Stimulated activated CD8-positive, alpha-beta memory T cell treated with anti-CD3 and anti-CD28 coated beads, Interleukin-7, amount 100 ng/mL, for 1 hour (primary cell): ENCODE data around the gene LRBA.
"Not testable (repeated sequence)": the region's sequence is repeated elsewhere in the genome, so short reads cannot be mapped to it uniquely, and the experiment has no call there.

Source experiments
- DNase-seq, 2 donors: peaks; one replicate each; pipeline ENCODE4 v3.0.0-alpha.2; 2020; ENCODE audit warnings: low read depth in 2 of 2

The LRBA gene

DNA sequence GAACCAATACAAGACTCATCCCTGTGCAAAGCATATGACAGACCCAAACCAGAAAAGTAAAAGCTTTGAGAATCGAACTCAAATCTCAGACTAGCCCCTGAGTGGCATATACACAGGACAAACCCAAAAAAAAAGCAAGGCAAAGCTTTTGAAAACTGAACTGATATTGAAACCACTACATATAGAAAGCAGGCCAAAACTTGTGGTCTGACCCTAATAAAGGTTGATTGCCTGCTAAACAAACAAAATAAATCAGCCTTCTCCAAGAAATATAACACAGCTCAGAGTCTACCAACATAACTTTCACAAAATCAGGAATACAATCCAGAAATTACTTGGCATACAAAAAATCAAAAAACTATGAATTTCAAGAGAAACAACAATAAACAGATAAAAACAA is 40.3 kb downstream of the LRBA start:
- DNase-seq, result no peak

GRCh38 chr4:150974252-150974640 is 40.8 kb downstream of the LRBA start:
- DNase-seq, result no peak

- DNase-seq, result no peak
These were observed 41.3 kb downstream of the LRBA start for GRCh38 chr4:150973626-150974251.

- DNase-seq, result no peak
These were observed 42.5 kb downstream of the LRBA start for GRCh38 chr4:150972592-150972991.

DNA sequence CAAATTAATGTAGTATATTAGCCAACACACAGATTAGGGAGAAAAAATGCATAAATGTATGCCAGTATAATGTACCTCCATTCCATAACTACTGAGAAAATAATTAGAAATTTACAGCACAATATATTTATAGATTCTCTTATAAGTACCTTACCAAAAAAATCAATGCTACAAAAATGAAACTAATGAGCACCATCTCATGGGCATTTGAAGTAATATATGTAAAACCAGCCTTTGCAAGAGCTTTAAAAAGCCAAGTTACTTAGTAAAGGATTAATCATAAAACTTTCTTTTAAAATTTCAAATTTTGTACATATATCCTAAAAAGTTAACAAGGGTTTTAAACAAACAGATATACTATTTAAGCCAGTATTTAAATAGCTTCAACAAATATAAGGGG is 43.2 kb downstream of the LRBA start:
- no peak for DNase-seq

DNA sequence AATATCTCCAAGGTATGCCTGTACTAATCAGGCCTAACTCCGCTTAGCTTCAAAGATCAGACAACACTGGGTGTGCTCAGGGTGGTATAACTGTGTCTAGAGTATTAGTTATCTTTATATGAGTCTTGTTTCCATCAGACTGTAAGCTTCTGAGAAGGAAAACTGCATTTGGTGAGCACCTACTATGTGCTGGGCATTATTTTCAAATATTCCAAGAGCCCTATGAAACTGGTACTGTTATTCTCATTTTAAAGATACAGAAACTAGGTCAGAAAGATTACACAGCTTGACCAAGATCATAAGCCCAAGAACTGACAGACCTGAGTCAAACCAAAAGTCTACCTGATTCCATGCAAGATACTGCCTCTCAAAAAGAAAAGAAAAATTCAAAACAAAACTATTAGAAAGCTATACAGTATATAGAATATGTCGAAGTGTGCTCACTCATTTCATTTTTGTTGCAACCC is 44.4 kb downstream of the LRBA start:
- no peak for DNase-seq

- no peak for DNase-seq
These were observed 50.3 kb downstream of the LRBA start for GRCh38 chr4:150964754-150965153.

GRCh38 chr4:150963602-150964345 is 51.3 kb downstream of the LRBA start:
- DNase-seq, result not testable (repeated sequence)

- DNase-seq, result no peak
These were observed 52.8 kb downstream of the LRBA start for GRCh38 chr4:150962245-150962644.

- DNase-seq, result no peak
These were observed 53.5 kb downstream of the LRBA start for GRCh38 chr4:150961566-150961965.

DNA sequence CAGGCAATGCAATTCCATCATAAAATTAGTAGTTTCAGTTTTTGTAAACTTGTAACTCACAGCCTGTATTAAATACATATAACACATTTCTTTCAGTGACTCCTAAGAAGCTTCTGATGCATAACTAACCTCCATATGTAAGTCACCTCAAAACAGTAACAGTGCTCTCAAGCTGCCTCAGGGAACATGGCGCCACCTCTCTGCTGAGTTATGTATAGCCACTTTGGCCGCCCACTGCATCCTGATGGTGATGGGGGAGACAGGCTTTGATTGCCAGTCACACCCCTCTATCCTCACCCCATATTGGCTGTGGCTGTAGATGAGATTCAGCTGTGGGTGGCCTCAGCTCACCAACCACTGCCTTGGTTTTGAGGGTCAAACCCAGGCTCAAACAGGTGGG is 54.3 kb downstream of the LRBA start:
- no peak for DNase-seq

DNA sequence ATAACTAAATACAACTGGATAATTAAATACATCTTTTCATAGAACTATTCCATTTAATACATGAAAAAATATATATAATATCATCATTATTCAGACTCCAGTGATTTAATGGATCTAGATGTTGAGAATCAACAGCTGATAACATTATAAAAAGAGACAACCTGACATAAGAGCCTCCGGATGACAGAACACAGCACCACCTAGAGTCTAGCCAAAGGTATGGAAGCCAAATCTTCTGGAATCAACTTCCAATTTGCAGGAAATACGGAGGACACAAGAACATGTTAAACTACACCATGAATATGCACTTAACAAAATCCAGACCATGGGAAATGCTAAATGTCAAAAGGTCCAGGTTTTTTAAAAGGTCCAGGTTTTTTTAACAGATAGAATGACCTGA is 55.0 kb downstream of the LRBA start:
- no peak for DNase-seq

DNA sequence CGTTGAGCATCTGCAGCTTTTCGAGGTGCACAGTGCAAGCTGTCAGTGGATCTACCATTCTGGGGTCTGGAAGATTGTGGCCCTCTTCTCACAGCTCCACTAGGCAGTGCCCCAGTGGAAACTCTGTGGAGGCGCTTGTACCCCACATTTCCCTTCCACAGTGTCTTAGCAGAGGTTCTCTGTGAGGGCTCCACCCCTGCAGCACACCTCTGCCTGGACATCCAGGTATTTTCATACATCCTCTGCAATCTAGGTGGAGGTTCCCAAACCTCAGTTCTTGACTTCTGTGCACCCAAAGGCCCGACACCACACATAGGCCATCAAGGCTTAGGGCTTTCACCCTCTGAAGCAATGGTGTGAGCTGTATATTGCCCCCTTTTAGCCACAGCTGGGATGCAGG is 57.1 kb downstream of the LRBA start:
- DNase-seq, result not testable (repeated sequence)

DNA sequence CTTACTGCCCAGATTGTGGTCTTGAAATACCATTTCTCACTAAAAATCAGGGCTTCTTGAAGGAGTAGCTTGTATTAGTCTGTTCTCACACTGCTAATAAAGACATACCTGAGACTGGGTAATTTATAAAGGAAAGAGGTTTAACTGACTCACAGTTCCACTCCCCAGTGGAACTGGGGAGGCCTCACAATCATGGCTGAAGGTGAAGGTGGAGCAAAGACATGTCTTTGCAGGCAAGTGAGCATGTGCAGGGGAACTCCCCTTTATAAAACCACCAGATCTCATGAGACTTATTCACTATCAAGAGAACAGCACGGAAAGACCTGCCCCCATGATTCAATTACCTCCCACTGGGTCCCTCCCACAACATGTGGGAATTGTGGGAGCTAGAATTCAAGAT is 58.0 kb downstream of the LRBA start:
- DNase-seq, result not testable (repeated sequence)

DNA sequence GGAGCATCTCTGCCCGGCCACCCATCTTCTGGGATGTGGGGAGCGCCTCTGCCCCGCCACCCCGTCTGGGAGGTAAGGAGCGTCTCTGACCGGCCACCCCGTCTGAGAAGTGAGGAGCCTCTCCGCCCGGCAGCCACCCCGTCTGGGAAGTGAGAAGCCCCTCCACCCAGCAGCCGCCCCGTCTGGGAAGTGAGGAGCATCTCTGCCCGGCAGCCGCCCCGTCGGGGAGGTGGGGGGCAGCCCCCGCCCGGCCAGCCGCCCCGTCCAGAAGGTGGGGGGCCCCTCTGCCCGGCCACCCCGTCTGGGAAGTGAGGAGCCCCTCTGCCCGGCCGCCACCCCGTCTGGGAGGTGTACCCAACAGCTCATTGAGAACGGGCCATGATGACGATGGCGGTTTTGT is 61.2 kb downstream of the LRBA start:
- not testable (repeated sequence) for DNase-seq

DNA sequence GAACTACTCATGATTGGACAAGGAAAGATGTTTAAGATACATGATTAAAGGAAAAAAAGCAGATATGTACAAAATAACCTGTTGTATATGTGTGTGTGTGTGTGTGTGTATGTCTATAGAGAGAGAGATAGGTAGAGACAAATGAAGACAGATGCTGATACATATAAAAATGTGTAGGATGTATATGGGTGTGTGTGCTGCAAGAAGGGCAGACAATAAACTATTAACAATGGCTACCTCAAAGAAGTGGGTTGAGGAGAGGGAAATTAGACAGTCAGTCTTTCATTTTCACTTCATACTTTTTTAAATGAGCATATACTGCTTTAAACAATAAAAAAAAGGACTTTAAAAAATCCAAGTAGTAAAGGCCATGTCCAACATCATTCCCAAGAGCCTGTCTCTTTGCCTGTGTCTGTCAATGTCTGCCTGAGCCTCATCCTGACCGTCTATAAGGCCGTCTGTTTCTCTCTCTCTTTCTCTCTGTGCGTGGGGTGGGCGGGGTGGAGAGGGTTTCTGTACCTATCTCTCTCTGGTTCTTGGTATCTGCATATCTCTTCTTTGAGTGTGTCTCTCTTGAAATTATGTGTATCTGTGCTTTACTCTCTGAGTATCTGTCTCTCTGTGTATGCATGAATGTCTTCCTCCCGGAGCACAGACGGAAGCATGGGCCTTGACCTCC is 62.8 kb downstream of the LRBA start:
- no peak for DNase-seq

DNA sequence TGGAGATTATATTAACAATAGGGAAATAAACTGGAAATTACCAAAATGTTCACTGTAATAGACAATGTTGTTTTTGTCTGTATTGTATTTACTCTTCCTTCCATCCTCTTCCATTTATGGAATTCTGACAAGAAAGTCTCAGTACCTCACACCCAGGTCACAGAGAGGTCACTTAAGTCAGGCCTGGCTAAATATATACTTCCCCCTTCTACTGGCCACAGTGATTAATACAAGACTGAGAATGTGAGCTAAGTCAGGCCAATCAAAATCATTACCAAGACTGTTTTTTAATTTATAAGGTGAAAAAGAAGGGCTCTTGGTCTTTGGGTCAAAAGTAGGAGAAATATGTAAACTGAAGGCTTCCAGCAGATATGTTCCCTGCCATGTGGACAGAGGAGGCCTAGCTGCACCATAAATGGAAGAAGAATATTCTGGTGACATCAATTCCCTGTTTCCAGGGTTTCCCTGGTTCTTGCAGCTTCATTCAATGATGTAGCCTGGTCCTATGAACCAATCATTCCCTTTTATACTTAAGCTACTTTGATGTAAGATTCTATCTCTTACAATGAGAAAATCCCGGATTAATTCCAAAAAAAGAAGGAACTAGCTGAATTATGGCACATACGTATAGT is 64.3 kb downstream of the LRBA start:
- no peak for DNase-seq

DNA sequence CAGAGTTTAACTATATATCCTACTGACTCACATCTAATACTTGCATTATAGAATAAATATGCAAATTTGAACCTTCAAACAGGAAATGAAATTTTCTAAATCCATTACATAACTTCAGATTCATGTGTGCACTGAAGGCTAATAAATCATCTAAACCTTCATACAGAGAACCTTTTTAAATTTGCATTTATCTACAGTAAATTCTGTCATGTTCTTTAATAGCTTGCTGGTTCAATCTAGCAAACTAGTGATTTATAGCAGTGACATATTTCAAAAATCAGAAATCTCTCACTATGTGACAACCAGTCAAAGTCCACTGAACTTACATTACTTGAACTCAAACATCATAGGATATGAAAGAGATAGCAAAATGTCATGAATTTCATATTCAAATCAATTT is 65.1 kb downstream of the LRBA start:
- no peak for DNase-seq

- DNase-seq, result no peak
These were observed 65.7 kb downstream of the LRBA start for GRCh38 chr4:150949342-150949741.

DNA sequence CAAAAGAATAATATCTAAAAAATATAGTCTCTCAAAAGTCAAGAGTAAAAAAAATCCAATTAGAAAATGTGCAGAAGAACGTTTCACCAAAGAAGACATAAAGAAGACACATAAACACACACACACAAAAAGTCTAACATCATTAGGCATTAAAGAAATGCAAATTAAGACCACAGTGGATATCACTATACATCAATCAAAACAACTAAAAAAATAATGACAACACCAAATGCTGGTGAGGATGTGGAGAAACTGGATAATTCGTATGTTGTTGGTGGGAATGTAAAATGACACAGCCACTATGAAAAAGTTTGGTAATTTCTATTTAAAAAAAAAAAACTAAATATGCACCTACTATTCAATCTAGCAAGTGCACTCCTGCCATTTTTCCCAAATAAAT is 66.4 kb downstream of the LRBA start:
- DNase-seq, result no peak

DNA sequence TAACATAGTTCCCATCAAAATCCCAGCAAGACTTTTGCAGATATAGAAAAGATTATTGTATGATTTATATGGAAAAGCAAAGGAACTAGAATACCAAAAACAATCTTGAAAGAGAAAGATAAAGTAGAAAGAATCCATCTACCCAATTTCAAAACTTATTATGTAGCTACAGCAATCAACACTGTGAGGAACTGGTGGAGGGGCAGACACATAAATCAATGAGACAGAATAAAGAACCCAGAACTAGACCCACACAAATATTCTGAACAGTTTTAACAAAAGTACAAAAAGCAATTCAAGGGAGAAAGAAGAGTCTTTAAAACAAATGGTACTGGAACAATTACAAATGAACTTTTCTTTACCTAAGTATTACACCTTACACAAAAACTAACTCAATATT is 67.0 kb downstream of the LRBA start:
- DNase-seq, result no peak

DNA sequence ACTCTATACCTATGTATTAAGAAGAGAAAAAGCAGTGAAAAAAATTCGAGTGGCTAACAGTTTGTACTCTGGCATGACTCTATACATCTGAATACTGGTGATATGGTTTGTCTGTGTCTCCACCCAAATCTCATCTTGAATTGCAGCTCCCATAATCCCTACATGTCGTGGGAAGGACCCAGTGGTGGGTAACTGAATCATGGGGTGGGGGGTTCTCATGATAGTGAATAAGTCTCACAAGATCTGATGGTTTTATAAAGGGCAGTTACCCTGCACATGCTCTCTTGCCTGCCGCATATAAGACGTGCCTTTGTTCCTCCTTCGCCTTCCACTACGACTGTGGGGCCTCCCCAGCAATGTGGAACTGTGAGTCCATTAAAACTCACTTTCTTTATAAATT is 70.4 kb downstream of the LRBA start:
- DNase-seq, result no peak

GRCh38 chr4:150943818-150944217 is 71.3 kb downstream of the LRBA start:
- DNase-seq, result no peak
